ENCODE measurements around the gene FANCI.

GRCh38 chr15:89283201-89283600, 39.4 kb downstream of the FANCI start:
- TF ChIP-seq CTCF (IDR thresholded peaks at IDR 0.05; ENCODE audit: low read depth, low read length) (no peak), EZH2phosphoT487 (IDR thresholded peaks at IDR 0.05; ENCODE audit: low read depth) (no peak)

Measured in OCI-LY3 (cell line).